Stimulated activated CD4-positive, alpha-beta T cell treated with anti-CD3 and anti-CD28 coated beads, Interleukin-1b, Interleukin-23, amount 100 ng/mL, for 48 hours (primary cell): ENCODE data around the gene EHMT1.
"Not testable (repeated sequence)": the region's sequence is repeated elsewhere in the genome, so short reads cannot be mapped to it uniquely, and the experiment has no call there.

Experiments used
- DNase-seq: peaks from one replicate; pipeline ENCODE4 v3.0.0-alpha.2; 2020

The EHMT1 gene

DNA sequence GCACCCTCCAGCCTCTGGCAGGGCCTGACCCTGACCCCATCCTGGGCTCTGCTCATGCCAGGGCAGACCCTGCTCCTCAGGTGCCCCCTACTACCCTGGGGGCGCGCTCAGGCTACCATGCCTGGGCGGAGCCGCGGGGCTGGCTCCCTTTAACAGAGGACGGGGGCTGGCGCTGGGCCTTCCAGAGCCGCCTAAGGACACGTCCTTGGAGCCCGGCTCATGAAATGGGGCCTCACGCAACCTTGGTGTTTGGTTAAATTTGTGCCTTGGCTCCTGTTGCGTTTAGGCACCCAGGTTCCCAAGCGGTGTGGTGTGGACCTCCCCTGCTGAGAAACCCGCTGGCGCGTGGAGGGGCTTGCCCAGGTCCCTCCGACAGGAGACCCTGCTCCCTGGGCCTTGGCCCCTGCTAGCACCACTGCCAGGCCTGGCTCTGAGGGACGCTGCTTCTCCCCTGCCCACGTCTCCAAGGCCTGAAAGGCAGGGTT, 3.4 kb upstream of the EHMT1 start:
- no peak for DNase-seq

GRCh38 chr9:137619240-137620047, 639 bp downstream of the EHMT1 start:
- no peak for DNase-seq

DNA sequence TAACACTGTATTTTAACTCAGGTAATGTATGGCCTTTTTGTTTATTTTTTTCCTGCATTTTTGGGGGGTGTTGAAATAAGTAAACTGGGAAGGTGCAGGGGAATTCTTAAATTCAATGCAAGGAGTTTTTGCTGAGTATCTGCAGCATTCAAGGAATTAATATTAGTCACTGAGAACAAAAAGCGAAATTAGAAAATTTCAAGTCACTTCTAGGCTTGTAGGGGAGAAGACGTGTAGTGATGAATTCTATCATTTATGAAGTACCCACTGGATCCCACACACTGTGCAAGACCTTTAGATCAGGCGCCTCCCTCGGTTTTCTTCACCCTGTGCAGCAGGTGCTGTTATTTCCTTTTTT, 1.2 kb downstream of the EHMT1 start:
- DNase-seq = no peak

DNA sequence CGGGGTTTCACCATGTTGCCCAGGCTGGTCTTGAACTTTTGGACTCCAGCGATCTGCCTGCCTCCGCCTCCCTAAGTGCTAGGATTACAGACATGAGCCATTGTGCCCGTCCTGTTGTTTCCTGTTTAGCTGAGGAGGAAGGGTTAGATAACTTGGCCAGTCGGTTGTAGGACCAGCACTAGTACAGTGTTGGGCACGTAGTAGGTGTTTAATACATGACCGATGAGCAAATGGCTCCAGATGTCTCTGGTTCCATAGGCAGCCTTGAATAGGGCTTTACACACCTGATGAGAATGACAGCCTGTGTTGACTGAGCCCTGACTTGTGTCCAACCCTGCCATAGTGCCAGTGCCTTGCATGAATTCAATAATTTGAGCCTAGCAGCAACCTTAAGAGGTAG, 1.8 kb downstream of the EHMT1 start:
- no peak for DNase-seq

DNA sequence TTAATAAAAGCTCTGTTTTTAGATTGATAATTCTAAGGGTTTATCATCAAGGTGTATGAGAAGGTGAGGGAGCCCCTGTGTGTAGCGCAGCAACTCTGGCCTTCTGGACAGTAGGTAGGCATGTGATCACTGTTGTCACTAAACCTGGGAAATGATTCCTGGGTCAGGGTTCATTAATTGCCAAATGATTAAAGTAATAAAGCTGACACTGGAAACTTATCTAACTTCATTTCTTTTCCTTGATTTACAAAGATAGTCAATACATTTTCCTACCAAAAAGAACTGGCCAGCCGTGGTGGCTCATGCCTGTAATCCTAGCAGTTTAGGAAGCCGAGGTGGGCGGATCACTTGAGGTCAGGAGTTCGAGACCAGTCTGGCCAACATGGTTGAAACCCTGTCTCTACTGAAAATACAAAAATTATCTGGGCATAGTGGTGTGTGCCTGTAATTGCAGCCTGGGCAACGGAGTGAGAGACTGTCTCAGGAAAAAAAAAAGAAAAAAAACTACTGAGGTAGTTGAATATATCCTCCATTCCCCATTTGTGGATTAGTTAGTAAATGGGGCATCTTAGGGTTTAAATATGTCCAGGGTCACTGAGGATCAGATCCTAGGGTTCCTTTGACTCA, 2.4 kb downstream of the EHMT1 start:
- DNase-seq = no peak

DNA sequence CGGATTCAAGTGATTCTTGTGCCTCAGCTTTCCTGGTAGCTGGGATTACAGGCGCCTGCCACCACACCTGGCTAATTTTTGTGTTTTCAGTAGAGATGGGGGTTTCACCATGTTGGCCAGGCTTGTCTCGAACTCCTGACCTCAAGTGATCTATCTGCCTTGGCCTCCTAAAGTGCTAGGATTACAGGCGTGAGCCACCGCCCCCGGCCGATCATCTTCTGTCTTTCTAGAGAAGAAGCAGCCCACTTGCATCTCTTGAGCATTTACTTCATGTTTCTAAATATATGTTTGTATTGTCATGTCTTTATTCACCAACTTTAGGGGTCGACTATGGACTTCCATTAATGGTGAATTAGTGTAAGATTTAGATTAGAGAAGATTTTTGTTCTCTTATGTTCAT, 3.4 kb downstream of the EHMT1 start:
- not testable (repeated sequence) for DNase-seq

DNA sequence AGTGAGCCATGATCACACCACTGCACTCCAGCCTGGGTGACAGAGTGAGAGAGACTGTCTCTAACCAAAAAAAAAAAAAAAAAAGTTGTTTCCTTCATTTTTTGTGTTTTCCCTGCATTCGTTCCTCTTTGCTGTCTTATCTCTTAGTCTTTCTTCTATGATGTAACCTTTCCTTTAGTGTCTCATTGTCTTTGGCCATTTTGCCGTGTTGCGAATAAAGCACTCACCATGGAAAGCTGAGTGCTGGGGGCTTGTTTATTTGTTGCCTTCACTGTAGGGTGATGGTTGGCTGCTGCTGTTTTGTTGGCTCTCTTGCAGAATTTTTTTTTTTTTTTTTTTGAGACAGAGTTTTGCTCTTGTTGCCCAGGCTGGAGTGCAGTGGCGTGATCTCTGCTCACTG, 7.7 kb downstream of the EHMT1 start:
- DNase-seq = no peak

DNA sequence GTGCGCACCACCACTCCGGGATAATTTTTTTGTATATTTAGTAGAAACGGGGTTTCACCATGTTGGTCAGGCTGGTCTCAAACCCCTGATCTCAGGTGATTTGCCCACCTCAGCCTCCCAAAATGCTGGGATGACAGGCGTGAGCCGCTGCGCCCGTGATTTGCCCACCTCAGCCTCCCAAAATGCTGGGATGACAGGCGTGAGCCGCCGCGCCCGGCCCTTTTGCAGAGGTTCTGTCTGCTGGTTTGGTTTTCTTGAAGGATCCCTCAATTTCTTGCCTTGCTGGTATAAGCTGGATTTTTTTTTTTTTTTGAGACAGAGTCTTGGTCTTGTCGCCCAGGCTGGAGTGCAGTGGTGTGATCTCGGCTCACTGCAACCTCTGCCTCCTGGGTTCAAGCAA, 8.6 kb downstream of the EHMT1 start:
- not testable (repeated sequence) for DNase-seq

DNA sequence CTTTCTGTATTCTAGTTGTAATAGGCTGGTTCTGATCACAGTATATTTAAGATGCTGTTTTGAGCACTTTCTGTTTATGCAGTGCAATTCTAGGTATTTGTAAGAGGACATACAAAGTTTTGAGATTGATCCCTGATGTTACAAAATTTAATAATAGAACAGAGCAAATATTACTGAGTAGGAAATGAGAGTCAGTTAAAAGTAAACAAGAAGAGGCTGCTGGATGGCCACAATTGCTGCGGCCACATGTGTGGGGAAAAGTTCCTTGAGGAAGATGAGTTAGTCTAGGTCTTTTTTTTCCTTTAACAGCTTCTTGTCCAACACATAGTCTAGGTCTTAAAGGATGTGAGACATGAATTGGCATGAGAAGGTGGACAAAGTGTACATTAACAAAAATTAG, 11.3 kb downstream of the EHMT1 start:
- no peak for DNase-seq

- DNase-seq = no peak
Measured at GRCh38 chr9:137630679-137631078, 11.9 kb downstream of the EHMT1 start.

- DNase-seq = no peak
Measured at GRCh38 chr9:137631345-137632229, 12.8 kb downstream of the EHMT1 start.

- DNase-seq = no peak
Measured at GRCh38 chr9:137632230-137633161, 13.7 kb downstream of the EHMT1 start.

GRCh38 chr9:137634016-137634415, 15.2 kb downstream of the EHMT1 start:
- DNase-seq = no peak

DNA sequence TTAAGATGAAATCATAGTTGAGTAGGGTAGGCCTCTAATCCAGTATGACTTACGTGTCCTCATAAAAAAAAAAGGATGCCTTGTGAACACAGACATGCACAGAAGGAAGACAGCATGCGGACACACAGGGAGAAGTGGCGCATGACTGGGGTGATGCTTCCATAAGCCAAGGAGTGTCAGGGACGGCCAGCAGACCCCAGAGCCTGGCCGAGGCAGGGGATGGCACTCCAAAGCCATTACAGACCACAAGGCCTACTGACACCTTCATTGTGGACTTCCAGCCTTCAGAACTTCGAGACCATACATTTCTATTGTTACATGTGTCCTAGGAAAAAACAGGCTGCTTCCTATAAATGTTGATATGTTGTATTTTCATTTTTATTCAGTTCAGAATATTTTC, 19.9 kb downstream of the EHMT1 start:
- DNase-seq = no peak

DNA sequence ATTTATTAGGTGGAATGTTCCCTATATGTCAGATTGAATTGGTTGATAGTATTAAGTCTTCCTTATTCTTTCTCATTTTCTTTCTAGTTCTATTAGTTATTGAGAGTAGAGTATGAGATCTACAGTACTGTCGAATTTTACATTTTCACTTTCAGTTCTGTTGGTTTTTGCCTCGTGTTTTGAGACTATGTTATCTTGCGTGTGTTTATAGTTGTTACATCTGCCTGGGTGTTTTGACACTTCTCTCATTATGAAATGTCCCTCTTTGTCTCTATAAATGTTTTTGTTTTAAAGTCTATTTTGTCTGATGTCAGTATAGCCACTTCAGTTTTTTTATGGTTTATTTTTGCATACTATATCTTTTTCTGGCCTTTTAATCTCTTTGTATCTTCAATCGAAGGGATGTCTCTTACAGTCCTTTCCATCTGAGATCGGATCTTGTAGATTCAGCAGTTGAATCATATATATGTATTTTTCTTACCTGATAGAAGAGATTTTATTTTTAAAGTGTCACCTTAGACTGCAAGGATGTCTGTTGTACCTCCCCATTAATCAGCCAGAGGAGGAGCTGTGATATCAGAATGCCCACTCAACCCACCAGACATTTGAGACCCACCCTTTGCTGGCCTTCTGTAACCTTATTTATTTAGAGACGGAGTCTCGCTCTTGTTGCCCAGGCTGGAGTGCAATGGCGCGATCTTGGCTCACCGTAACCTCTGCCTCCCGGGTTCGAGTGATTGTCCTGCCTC, 20.7 kb downstream of the EHMT1 start:
- no peak for DNase-seq

DNA sequence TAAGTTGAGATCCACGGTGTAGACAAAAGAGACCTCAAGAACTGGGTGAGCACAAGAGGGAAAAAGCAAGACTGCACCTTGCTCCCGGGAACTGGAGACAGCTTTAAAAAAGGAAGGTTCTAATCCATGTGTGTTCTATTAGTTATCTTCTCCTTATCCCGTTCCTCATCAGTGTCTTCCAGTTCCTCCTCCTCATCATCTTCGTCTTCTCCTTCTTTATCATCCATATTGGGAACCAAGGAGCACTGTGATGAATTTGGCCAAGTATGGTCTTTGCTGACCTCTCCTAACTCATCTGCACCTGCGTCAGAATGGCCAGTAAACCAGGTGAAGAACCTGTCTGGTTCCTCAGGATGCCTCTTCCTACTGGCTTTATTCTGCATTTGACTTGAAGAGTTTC, 22.1 kb downstream of the EHMT1 start:
- DNase-seq = no peak

DNA sequence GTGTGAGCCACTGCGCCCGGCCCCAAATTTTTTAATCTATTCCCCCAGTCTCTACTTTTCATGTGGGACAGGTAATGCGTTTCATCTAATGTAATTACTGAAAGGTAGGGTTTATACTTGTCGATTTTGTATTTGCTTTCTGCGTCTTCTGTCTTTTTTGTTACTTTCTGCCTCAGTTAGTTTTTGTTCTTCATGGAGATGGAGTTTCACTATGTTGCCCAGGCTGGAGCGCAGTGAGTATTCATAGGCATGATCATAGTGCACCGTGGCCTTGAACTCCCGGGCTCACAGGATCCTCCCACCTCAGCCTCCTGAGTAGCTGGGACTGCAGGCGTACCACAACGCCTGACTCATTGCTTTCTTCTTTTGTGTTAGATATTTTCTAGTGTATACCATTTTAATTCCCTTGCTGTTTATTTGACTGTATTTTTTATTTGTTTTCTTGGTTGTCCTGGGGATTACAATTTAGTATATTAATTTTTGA, 23.4 kb downstream of the EHMT1 start:
- DNase-seq = no peak

DNA sequence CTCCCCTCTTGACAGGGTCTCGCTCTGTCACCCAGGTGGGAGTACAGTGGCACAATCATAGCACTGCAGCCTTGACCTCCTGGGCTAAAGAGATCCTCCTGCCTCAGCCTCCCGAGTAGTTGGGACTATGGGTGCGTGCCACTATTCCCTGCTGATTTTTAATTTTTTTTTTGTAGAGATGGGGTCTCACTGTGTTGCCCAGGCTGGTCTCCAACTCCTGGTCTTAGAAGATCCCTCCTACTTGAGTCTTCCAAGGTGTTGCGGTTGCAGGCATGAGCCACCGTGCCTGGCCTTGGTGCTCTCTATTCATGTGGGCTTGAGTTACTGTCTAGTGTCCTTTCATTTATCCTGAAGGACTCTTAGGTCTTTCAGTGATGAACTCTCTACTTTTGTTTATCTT, 24.1 kb downstream of the EHMT1 start:
- DNase-seq = no peak

DNA sequence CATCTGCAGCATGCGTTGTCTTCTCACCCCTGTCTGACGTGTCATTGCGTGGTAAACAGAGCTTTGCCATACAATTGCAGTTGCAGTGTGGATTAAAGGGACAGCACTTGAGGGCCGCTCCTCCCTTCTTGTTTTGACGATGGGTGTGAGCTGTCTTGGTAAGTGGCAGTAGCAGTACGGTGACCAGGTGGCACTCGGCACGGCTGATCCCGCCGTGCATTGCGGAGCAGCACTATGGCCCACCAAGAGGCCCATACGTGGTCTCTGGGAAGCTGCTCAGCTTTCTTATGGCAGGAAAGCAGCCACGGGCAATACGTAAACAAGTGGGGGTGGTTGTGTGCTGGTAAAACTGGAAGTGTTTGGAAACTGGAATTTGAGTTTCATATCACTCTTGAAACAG, 25.1 kb downstream of the EHMT1 start:
- no peak for DNase-seq

DNA sequence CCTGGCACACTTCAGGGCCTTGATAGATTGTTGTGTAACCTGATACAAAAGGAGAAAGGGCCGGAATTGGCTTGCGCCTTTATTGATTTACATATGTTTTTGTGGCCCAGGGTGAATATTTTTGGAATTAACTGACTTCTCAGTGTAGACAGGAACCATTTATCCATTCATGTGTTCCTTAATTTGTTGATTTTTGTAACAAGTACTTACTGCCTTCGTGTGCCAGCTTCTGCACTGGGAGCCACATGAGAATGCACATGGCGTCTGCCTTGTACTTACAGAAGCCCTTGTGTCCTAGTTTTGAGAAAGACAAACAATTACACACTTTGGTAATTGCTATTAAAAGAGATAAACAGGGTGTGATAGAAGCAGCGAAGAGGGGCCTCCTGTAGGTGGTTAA, 26.4 kb downstream of the EHMT1 start:
- no peak for DNase-seq

GRCh38 chr9:137646341-137646740, 27.5 kb downstream of the EHMT1 start:
- DNase-seq = no peak
